Memory B cell (primary cell): ENCODE data around the gene DNM3.
A peak's percentile ranks its signal among the peaks of the same experiment; 100 is the strongest.

ENCODE experiments used
- ATAC-seq: fragments of 150-1000 bp; cut with Tn5 transposase; 2 replicates; pipeline ENCODE4 v1.10.0; 2021; ENCODE audit warnings: low read depth, mild to moderate bottlenecking, moderate library complexity
- DNase-seq, 2 donors: peaks; one replicate each; pipeline ENCODE4 v3.0.0; 2022; ENCODE audit warnings: low spot score in 2 of 2
- H3K27ac Mint-ChIP-seq: one replicate; pipeline ENCODE4 v1.8.0; 2022; ENCODE audit warnings: mild to moderate bottlenecking, moderate library complexity, mixed read lengths
- H3K27me3 Mint-ChIP-seq: one replicate; pipeline ENCODE4 v1.8.0; 2022; ENCODE audit warnings: mixed read lengths
- H3K36me3 Mint-ChIP-seq: one replicate; pipeline ENCODE4 v1.8.0; 2022; ENCODE audit warnings: mild to moderate bottlenecking, mixed read lengths
- H3K4me1 Mint-ChIP-seq: one replicate; pipeline ENCODE4 v1.8.0; 2022; ENCODE audit warnings: mixed read lengths
- H3K4me3 Mint-ChIP-seq: one replicate; pipeline ENCODE4 v1.8.0; 2022; ENCODE audit warnings: mild to moderate bottlenecking, moderate library complexity, mixed read lengths
- H3K9me3 Mint-ChIP-seq: one replicate; pipeline ENCODE4 v1.8.0; 2022; ENCODE audit warnings: mixed read lengths

Gene DNM3

DNA sequence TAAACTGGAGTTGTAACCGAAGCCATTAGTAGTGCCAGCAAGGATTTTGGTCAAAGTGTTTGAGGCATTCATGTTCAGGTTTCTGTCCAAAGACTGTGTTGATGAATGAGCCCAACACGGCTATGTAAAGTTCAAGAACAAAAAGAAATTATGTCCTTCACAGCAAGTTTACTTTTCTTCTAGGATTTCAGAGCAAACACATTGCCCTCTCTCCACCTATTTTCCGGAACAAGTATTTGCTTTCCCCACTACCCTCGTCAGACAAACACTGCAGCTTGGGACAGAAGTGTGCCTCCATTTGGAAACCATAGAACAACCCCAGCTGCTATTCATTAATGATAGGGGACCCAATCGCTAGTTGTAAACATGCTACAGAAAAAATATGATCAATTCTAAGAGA is 427.8 kb downstream of the DNM3 start:
- no peak for DNase-seq
- Mint-ChIP-seq H3K4me3 (no peak overlapping the region), H3K9me3 (no peaks in the 10 kb centered on the region), H3K27ac (no peak overlapping the region), H3K4me1 (peaks cover 3% of the 10 kb centered on the region), H3K27me3 (no peaks in the 10 kb centered on the region), H3K36me3 (no peaks in the 10 kb centered on the region)
- no peak for ATAC-seq

GRCh38 chr1:172269644-172270043 is 428.3 kb downstream of the DNM3 start:
- no peak overlapping the region for H3K4me3 Mint-ChIP-seq
- no peak overlapping the region for H3K27ac Mint-ChIP-seq
- H3K4me1 Mint-ChIP-seq = peaks cover 5% of the 10 kb centered on the region
- no peaks in the 10 kb centered on the region for H3K36me3 Mint-ChIP-seq
- ATAC-seq = no peak
- H3K9me3 Mint-ChIP-seq = no peaks in the 10 kb centered on the region
- DNase-seq = no peak
- no peaks in the 10 kb centered on the region for H3K27me3 Mint-ChIP-seq

GRCh38 chr1:172270605-172271004 is 429.3 kb downstream of the DNM3 start:
- H3K36me3 Mint-ChIP-seq = no peaks in the 10 kb centered on the region
- H3K9me3 Mint-ChIP-seq = no peaks in the 10 kb centered on the region
- no peak overlapping the region for H3K4me3 Mint-ChIP-seq
- no peaks in the 10 kb centered on the region for H3K27me3 Mint-ChIP-seq
- ATAC-seq (no peak), DNase-seq (no peak)
- peaks cover 7% of the 10 kb centered on the region for H3K4me1 Mint-ChIP-seq
- no peak overlapping the region for H3K27ac Mint-ChIP-seq

- no peaks in the 10 kb centered on the region for H3K36me3 Mint-ChIP-seq
- H3K27ac Mint-ChIP-seq = no peak overlapping the region
- H3K4me3 Mint-ChIP-seq = no peak overlapping the region
- peaks cover 7% of the 10 kb centered on the region for H3K4me1 Mint-ChIP-seq
- no peak for DNase-seq
- H3K9me3 Mint-ChIP-seq = no peaks in the 10 kb centered on the region
- ATAC-seq = no peak
- no peaks in the 10 kb centered on the region for H3K27me3 Mint-ChIP-seq
These were observed 430.8 kb downstream of the DNM3 start for GRCh38 chr1:172272087-172272486.

DNA sequence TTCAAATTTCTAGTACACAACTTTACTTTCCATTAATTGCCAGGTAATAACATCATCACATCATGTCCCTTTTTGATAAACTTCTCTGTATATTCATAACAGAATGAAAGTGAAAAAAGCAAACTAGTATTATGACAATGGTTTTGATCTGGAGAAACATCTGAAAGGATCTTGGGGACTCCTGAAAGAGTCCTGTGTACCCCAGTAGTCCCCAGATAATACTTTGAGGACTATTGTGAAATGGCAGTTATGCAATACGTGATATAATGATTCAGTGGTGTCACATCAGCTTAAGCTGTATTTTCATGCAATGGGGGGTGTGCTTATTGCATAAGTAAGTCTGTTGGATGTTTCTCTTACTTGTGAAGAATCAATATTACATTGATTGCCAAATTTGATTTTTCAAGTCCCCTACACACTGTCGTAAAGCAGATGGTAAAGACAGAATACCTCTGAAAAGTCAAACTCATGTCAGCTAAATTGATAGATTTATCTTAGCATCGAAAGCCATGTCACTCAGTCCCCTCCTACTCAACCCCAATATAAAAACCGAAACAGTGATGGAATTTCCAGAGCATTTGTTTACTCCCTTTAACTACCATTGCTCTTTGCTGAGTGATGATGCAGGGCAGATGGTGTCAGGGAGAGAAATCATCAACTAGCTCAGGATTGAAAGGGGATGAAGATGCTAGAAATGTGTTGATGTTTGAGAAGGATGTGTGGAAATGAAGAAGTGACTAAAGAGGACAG is 432.5 kb downstream of the DNM3 start:
- peaks cover 7% of the 10 kb centered on the region for H3K4me1 Mint-ChIP-seq
- H3K27ac Mint-ChIP-seq = peak overlapping the region; percentile 14
- no peaks in the 10 kb centered on the region for H3K36me3 Mint-ChIP-seq
- H3K9me3 Mint-ChIP-seq = no peaks in the 10 kb centered on the region
- DNase-seq (no peak), ATAC-seq (no peak)
- H3K27me3 Mint-ChIP-seq = no peaks in the 10 kb centered on the region
- H3K4me3 Mint-ChIP-seq = peak overlapping the region; percentile 42

GRCh38 chr1:172275478-172275877 is 434.2 kb downstream of the DNM3 start:
- ATAC-seq = no peak
- peaks cover 7% of the 10 kb centered on the region for H3K4me1 Mint-ChIP-seq
- H3K36me3 Mint-ChIP-seq = no peaks in the 10 kb centered on the region
- no peaks in the 10 kb centered on the region for H3K27me3 Mint-ChIP-seq
- no peak overlapping the region for H3K4me3 Mint-ChIP-seq
- H3K9me3 Mint-ChIP-seq = no peaks in the 10 kb centered on the region
- DNase-seq = no peak
- peak overlapping the region; percentile 66 for H3K27ac Mint-ChIP-seq

DNA sequence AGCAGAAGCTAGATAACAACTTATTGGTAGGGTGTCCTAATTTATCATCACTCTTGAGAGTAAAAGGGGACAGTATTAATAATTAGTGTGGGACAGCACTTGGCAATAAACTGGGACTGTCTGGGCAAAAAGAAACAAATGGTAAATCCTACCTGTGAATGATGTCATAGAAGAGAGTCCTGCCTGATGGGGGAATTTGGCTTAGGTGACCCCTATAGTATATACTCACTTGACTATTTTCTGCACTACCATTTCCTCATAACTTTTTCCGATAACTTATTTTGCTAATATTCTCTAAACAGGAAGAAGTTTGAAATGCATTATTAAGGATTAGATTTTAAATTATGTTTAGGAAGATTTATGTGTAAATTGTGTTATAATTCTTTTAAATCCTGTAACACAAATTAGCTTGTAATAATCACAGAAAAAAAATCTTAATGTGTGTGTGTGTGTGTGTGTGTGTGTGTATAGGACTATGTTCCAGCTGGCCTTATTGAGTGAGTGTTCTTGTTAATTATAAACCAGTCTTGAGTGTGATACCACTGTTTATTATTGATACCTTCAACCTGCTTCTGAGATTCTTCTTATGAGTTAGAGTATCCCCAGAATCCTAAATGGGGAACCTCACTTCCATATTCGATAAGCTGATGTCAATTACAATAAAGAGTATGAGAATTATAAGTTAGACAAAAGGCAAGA is 435.0 kb downstream of the DNM3 start:
- Mint-ChIP-seq H3K27ac (peak overlapping the region; percentile 36), H3K4me1 (peaks cover 7% of the 10 kb centered on the region), H3K27me3 (no peaks in the 10 kb centered on the region), H3K36me3 (no peaks in the 10 kb centered on the region), H3K9me3 (no peaks in the 10 kb centered on the region), H3K4me3 (no peak overlapping the region)
- DNase-seq (no peak), ATAC-seq (no peak)

DNA sequence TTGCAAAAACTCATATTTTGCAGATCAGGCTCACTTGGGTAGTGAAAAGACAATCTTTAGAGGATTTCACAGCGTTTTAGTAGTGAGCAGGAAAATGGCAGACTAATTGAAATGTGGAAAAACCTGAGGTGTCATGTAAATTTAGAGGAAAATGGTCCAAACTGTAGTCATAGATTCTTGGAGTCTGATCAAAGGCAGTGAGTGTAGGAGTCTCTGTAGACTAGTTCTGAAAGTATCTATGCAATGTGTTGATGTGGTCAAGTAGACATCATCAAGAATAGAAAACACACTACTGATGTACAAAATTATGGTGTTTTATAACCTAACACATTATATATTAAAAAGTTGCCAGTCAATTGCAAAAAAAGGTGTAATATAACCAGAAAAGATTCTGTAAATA is 436.0 kb downstream of the DNM3 start:
- H3K27ac Mint-ChIP-seq = no peak overlapping the region
- no peak overlapping the region for H3K4me3 Mint-ChIP-seq
- H3K9me3 Mint-ChIP-seq = no peaks in the 10 kb centered on the region
- H3K4me1 Mint-ChIP-seq = peaks cover 7% of the 10 kb centered on the region
- no peaks in the 10 kb centered on the region for H3K36me3 Mint-ChIP-seq
- ATAC-seq (no peak), DNase-seq (no peak)
- no peaks in the 10 kb centered on the region for H3K27me3 Mint-ChIP-seq

DNA sequence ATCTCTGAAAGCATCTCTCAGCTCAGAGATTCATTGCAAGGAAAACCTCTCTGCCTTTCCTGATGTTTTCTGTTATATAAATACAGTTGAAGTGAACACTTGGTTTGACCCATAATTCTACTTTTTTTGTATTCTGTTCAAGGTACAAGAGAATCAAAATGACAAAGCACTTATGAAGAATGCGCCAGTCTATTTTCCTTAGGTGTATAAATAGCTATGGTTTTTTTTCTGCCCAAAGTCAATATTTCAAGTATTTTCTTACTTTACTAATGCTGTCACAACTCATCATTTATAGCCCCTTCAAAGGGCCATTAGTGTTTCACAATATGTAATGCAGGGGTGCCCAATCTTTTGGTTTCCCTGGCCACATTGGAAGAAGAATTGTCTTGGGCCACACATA is 436.7 kb downstream of the DNM3 start:
- Mint-ChIP-seq H3K27me3 (no peaks in the 10 kb centered on the region), H3K4me3 (no peak overlapping the region), H3K4me1 (peaks cover 7% of the 10 kb centered on the region), H3K27ac (no peak overlapping the region), H3K36me3 (no peaks in the 10 kb centered on the region), H3K9me3 (no peaks in the 10 kb centered on the region)
- DNase-seq (no peak), ATAC-seq (no peak)

GRCh38 chr1:172278478-172278877 is 437.2 kb downstream of the DNM3 start:
- DNase-seq (no peak), ATAC-seq (no peak)
- H3K27ac Mint-ChIP-seq = no peak overlapping the region
- H3K36me3 Mint-ChIP-seq = no peaks in the 10 kb centered on the region
- H3K4me1 Mint-ChIP-seq = peaks cover 7% of the 10 kb centered on the region
- no peaks in the 10 kb centered on the region for H3K9me3 Mint-ChIP-seq
- H3K27me3 Mint-ChIP-seq = no peaks in the 10 kb centered on the region
- H3K4me3 Mint-ChIP-seq = no peak overlapping the region

DNA sequence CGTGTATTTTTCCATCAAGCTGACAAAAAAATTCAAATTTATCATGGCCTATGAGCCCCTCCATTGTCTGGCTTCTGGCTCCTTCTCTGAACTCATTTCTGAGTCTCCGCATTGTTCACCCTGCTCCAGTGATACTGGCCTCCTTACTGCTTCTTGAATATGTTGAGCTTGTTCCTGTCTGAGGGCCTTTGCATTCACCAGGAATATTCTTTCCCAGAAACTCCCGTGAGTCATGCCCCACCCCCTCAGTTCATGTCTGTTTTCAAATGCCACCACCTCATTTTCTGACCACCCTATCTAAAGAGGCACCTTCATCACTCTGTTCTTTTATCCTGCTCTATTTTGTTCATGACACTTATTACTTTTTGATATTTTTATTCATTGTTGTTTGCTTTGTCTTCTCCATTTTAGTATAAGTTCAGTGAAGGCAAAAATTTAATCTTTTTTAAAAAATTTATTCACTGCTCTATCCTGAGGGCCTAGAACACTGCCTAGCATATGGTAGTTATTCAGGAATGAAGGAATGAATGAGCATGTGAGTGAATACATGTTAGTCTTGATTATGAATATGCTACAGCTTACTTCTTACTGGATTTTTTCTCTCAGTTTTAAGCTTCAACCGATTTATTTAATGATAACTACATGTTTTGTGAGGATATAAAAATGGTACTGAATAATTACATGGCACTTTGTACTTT is 438.8 kb downstream of the DNM3 start:
- ATAC-seq (no peak), DNase-seq (no peak)
- Mint-ChIP-seq H3K4me1 (peaks cover 2% of the 10 kb centered on the region), H3K27ac (no peak overlapping the region), H3K9me3 (no peaks in the 10 kb centered on the region), H3K27me3 (no peaks in the 10 kb centered on the region), H3K36me3 (no peaks in the 10 kb centered on the region), H3K4me3 (no peak overlapping the region)

DNA sequence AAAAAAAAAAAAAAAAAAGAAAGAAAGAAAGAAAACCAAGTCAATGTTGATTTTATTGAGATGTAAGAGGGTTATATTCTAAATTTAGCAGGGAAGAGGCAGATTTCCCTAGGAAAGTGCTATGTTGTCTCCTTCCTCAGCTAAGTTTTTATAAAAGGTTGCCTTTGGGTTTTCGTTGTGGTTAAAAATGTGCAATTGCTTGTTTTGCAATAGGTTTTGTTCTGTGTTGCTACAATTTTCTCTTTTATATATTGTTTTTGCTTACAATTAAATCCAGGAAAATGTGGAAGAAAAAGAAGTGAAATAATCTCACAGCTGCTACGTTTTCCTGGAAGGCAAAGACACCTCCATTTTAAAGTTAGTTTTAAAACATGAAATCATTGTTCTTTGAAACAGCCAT is 442.5 kb downstream of the DNM3 start:
- Mint-ChIP-seq H3K9me3 (no peaks in the 10 kb centered on the region), H3K27ac (no peak overlapping the region), H3K4me1 (peaks cover 4% of the 10 kb centered on the region), H3K36me3 (no peaks in the 10 kb centered on the region), H3K4me3 (no peak overlapping the region), H3K27me3 (no peaks in the 10 kb centered on the region)
- no peak for ATAC-seq
- no peak for DNase-seq

GRCh38 chr1:172286629-172287076 is 445.4 kb downstream of the DNM3 start:
- no peak overlapping the region for H3K4me3 Mint-ChIP-seq
- H3K36me3 Mint-ChIP-seq = no peaks in the 10 kb centered on the region
- DNase-seq (no peak), ATAC-seq (no peak)
- H3K27ac Mint-ChIP-seq = no peak overlapping the region
- no peaks in the 10 kb centered on the region for H3K27me3 Mint-ChIP-seq
- H3K4me1 Mint-ChIP-seq = peaks cover 4% of the 10 kb centered on the region
- no peaks in the 10 kb centered on the region for H3K9me3 Mint-ChIP-seq

GRCh38 chr1:172287208-172287607 is 445.9 kb downstream of the DNM3 start:
- no peak overlapping the region for H3K27ac Mint-ChIP-seq

More at GRCh38 chr1:172287208-172287607, 445.9 kb downstream of the DNM3 start:
- ATAC-seq = no peak
- Mint-ChIP-seq H3K36me3 (no peaks in the 10 kb centered on the region), H3K4me1 (peaks cover 4% of the 10 kb centered on the region), H3K4me3 (no peak overlapping the region), H3K27me3 (no peaks in the 10 kb centered on the region), H3K9me3 (no peaks in the 10 kb centered on the region)
- no peak for DNase-seq
